ENCODE data around the gene SNED1. TPM values are rescaled to one million over a fixed set of nuclear protein-coding genes. Genes with fewer than 3 reads are reported as not detected.

SNED1 gene
- total RNA-seq, 1 experiment from 2014 or later: 3.2 TPM

DNA sequence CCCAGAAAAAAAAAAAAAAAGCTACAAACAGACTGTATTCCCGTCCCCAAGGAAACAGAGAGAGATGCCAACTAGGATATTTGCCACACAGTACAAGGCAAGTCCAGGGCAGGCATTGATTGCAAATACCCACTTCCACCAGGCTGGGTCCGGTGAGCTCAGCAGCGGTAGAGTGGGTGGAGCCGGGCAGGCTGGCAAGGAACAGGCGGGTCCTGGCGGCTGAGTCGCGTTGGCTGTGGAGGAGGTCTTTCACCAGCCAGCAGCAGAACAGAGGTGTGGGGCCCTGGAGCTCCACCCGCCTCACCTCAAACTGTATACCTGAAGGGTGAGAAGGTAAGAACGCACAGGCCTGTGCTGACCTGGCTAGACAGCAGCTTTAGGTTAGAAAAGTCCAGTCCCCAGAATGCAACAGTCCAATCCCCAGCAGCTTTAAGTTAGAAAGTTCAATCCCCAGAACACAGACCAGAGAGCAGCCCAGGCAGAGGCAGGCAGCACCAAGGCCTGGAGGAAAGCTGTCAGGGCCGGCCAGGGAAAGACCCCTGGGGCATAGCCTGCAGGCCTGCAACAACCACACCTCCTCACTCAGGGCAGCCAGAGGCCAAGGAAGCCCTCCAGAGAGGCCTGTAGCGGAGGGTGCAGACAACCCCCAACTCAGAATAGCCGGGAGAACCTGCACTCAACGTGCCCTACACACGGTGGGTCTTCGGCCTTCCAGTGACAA, 125.6 kb downstream of the SNED1 start:
- TF ChIP-seq RELA (CRISPR knock-in tag; IDR thresholded peaks at IDR 0.05; ENCODE audit: borderline replicate concordance) (no peak), ZNF423 (CRISPR knock-in tag; IDR thresholded peaks at IDR 0.05) (no peak), NFYB (CRISPR knock-in tag; conservative IDR thresholded peaks at IDR 0.05; ENCODE audit: low read depth) (no peak), NR2C2 (CRISPR knock-in tag; IDR thresholded peaks at IDR 0.05) (no peak), CREB1 (CRISPR knock-in tag; IDR thresholded peaks at IDR 0.05) (no peak), TEAD4 (CRISPR knock-in tag; IDR thresholded peaks at IDR 0.05) (no peak), HMGA2 (CRISPR knock-in tag; IDR thresholded peaks at IDR 0.05) (no peak), MXD4 (CRISPR knock-in tag; IDR thresholded peaks at IDR 0.05; ENCODE audit: borderline replicate concordance) (no peak)
- TF ChIP-seq, protein P1, sequence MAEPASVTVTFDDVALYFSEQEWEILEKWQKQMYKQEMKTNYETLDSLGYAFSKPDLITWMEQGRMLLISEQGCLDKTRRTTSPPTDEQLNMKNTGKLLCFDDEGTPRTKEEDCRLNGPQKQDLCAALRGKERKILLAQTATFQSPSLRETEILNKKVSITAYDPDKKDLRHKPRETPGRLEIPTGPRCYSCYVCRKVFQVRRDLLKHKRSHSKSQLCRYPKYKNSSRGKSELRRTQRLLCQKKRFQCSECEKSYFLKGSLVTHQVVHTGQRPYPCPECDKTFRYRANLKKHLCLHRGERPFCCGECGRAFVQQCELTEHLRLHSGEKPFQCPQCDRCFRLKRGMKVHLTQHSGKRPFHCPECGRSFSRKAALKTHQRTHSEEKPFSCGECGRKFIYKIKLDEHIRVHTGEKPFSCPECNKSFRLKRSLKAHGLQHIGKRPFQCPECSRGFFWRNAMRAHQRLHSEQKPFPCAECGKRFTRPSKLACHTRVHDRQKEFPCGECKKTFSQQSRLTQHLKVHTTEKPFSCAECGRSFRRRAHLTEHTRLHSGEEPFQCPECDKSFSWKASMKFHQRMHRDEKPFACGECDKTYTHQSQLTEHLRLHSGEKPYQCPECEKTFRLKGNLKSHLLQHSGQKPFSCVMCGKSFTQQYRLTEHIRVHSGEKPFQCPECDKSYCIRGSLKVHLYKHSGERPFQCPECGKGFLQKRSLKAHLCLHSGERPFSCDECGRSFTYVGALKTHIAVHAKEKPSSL (CRISPR knock-in tag; conservative IDR thresholded peaks at IDR 0.05): no peak
- TF ChIP-seq, protein P2, sequence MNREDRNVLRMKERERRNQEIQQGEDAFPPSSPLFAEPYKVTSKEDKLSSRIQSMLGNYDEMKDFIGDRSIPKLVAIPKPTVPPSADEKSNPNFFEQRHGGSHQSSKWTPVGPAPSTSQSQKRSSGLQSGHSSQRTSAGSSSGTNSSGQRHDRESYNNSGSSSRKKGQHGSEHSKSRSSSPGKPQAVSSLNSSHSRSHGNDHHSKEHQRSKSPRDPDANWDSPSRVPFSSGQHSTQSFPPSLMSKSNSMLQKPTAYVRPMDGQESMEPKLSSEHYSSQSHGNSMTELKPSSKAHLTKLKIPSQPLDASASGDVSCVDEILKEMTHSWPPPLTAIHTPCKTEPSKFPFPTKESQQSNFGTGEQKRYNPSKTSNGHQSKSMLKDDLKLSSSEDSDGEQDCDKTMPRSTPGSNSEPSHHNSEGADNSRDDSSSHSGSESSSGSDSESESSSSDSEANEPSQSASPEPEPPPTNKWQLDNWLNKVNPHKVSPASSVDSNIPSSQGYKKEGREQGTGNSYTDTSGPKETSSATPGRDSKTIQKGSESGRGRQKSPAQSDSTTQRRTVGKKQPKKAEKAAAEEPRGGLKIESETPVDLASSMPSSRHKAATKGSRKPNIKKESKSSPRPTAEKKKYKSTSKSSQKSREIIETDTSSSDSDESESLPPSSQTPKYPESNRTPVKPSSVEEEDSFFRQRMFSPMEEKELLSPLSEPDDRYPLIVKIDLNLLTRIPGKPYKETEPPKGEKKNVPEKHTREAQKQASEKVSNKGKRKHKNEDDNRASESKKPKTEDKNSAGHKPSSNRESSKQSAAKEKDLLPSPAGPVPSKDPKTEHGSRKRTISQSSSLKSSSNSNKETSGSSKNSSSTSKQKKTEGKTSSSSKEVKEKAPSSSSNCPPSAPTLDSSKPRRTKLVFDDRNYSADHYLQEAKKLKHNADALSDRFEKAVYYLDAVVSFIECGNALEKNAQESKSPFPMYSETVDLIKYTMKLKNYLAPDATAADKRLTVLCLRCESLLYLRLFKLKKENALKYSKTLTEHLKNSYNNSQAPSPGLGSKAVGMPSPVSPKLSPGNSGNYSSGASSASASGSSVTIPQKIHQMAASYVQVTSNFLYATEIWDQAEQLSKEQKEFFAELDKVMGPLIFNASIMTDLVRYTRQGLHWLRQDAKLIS (CRISPR knock-in tag; IDR thresholded peaks at IDR 0.05; ENCODE audit: borderline replicate concordance): no peak
- TF ChIP-seq, protein P3, sequence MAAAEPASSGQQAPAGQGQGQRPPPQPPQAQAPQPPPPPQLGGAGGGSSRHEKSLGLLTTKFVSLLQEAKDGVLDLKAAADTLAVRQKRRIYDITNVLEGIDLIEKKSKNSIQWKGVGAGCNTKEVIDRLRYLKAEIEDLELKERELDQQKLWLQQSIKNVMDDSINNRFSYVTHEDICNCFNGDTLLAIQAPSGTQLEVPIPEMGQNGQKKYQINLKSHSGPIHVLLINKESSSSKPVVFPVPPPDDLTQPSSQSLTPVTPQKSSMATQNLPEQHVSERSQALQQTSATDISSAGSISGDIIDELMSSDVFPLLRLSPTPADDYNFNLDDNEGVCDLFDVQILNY (CRISPR knock-in tag; IDR thresholded peaks at IDR 0.05): no peak
- TF ChIP-seq, protein P4, sequence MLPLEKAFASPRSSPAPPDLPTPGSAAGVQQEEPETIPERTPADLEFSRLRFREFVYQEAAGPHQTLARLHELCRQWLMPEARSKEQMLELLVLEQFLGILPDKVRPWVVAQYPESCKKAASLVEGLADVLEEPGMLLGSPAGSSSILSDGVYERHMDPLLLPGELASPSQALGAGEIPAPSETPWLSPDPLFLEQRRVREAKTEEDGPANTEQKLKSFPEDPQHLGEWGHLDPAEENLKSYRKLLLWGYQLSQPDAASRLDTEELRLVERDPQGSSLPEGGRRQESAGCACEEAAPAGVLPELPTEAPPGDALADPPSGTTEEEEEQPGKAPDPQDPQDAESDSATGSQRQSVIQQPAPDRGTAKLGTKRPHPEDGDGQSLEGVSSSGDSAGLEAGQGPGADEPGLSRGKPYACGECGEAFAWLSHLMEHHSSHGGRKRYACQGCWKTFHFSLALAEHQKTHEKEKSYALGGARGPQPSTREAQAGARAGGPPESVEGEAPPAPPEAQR (CRISPR knock-in tag; IDR thresholded peaks at IDR 0.05): no peak
- TF ChIP-seq, protein P5, sequence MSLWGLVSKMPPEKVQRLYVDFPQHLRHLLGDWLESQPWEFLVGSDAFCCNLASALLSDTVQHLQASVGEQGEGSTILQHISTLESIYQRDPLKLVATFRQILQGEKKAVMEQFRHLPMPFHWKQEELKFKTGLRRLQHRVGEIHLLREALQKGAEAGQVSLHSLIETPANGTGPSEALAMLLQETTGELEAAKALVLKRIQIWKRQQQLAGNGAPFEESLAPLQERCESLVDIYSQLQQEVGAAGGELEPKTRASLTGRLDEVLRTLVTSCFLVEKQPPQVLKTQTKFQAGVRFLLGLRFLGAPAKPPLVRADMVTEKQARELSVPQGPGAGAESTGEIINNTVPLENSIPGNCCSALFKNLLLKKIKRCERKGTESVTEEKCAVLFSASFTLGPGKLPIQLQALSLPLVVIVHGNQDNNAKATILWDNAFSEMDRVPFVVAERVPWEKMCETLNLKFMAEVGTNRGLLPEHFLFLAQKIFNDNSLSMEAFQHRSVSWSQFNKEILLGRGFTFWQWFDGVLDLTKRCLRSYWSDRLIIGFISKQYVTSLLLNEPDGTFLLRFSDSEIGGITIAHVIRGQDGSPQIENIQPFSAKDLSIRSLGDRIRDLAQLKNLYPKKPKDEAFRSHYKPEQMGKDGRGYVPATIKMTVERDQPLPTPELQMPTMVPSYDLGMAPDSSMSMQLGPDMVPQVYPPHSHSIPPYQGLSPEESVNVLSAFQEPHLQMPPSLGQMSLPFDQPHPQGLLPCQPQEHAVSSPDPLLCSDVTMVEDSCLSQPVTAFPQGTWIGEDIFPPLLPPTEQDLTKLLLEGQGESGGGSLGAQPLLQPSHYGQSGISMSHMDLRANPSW (CRISPR knock-in tag; conservative IDR thresholded peaks at IDR 0.05; ENCODE audit: low read depth): no peak
- ATAC-seq (no peak), DNase-seq (ENCODE audit: low spot score) (no peak)
- peaks cover 26% of the 10 kb centered on the region for H3K36me3 Mint-ChIP-seq
- peaks cover 10% of the 10 kb centered on the region for H3K9me3 Mint-ChIP-seq
- H3K4me1 Mint-ChIP-seq: no peaks in the 10 kb centered on the region
- no peaks in the 10 kb centered on the region for H3K27me3 Mint-ChIP-seq (ENCODE audit: low read depth)
- no peak overlapping the region for H3K27ac Mint-ChIP-seq
- H3K4me3 Mint-ChIP-seq: no peak overlapping the region
- ChIA-PET CTCF (interaction anchor here (0.5 kb wide), 1 partner anchor 480 kb away, joined by 3 read pairs; no protein-coding TSS in a partner anchor), POLR2A (interaction anchor here (0.6 to 0.7 kb wide), 3 partner anchors 13 to 549 kb away, joined by 3 to 4 read pairs (median 4); no protein-coding TSS in a partner anchor)
